Measurements from ENCODE around the gene CDKN3. TPM values are rescaled to one million over a fixed set of nuclear protein-coding genes. Genes with fewer than 3 reads are reported as not detected.
"Not testable (repeated sequence)": the region's sequence is repeated elsewhere in the genome, so short reads cannot be mapped to it uniquely, and the experiment has no call there.

The CDKN3 gene
- total RNA-seq, 2 donors from 2014 or later, result 19.1 to 59.5 TPM

DNA sequence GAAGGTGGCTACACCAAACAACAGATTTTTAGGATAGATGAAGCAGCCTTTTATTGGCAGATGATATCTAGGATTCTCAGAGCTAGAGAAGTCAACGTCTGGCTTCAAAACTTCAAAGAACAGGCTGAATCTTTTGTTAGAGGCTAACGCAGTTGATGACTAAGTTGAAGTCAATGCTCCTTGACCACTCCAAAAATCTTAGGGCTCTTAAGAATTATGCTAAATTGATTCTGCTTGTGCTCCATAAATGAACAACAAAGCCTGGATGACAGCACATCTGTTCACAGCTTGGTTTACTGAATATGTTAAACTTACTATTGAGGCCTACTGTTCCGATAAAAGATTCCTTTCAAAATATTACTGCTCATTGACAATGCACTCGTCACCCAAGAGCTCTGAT is 13.0 kb upstream of the CDKN3 start:
- Histone ChIP-seq H3K27me3 (no peaks in the 10 kb centered on the region), H3K9me3 (no peaks in the 10 kb centered on the region), H3K4me3 (no peak overlapping the region), H3K36me3 (no peaks in the 10 kb centered on the region), H3K9ac (ENCODE audit: low read depth in 2 of 2, low read length in 2 of 2) (no peak overlapping the region), H3K4me1 (no peaks in the 10 kb centered on the region), H3K27ac (no peak overlapping the region)
- intact Hi-C loops (cut with DNase I), result no loop called here
- no peak for DNase-seq
- TF ChIP-seq, protein P1, sequence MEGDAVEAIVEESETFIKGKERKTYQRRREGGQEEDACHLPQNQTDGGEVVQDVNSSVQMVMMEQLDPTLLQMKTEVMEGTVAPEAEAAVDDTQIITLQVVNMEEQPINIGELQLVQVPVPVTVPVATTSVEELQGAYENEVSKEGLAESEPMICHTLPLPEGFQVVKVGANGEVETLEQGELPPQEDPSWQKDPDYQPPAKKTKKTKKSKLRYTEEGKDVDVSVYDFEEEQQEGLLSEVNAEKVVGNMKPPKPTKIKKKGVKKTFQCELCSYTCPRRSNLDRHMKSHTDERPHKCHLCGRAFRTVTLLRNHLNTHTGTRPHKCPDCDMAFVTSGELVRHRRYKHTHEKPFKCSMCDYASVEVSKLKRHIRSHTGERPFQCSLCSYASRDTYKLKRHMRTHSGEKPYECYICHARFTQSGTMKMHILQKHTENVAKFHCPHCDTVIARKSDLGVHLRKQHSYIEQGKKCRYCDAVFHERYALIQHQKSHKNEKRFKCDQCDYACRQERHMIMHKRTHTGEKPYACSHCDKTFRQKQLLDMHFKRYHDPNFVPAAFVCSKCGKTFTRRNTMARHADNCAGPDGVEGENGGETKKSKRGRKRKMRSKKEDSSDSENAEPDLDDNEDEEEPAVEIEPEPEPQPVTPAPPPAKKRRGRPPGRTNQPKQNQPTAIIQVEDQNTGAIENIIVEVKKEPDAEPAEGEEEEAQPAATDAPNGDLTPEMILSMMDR (IDR thresholded peaks at IDR 0.05), result no peak

DNA sequence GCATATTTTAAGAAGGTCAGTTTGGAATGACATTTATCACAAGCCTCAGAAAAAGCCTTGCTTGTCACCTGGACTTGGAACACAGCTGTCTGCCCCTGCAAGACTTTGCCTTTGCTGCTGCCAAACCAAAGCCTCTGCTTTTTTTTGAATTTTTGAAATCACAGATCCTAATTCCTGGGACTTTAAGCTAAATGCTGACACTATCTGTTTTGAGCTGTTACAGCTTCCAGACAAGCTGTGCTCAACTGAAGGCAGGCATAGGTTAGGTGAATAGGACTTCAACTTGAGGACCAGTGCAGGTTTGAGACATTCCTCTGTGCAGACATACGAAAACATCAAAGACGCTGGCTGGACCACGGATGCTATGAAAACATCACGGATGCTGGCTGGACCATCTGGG is 11.3 kb upstream of the CDKN3 start:
- Histone ChIP-seq H3K27ac (no peak overlapping the region), H3K9ac (ENCODE audit: low read depth in 2 of 2, low read length in 2 of 2) (no peak overlapping the region), H3K27me3 (no peaks in the 10 kb centered on the region), H3K4me1 (no peaks in the 10 kb centered on the region), H3K36me3 (no peaks in the 10 kb centered on the region), H3K4me3 (no peak overlapping the region), H3K9me3 (no peaks in the 10 kb centered on the region)
- no peak for DNase-seq
- intact Hi-C loops (cut with DNase I), result no loop called here
- TF ChIP-seq, protein P1 (IDR thresholded peaks at IDR 0.05), result no peak

DNA sequence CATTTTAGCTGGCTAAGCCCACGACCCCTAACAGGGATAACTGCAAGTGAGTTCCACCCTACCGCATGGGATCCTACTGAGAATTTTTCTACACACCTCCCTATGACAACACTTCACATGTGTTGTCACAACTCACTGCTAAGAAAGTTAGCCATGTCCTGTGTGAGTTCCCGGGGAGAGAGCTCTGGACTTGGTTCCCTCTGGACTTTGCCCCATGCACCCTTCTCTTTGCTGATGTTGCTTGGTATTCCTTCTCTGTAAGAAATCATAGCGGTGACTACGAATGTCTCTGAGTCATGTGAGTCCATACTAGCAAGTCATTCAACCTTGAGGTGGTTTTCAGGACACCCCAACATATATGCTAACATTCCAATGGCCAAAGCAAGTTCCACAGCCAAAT is 9.5 kb upstream of the CDKN3 start:
- no peak for DNase-seq
- Histone ChIP-seq H3K4me1 (no peaks in the 10 kb centered on the region), H3K9ac (ENCODE audit: low read depth in 2 of 2, low read length in 2 of 2) (no peak overlapping the region), H3K36me3 (no peaks in the 10 kb centered on the region), H3K4me3 (no peak overlapping the region), H3K9me3 (no peaks in the 10 kb centered on the region), H3K27me3 (no peaks in the 10 kb centered on the region), H3K27ac (no peak overlapping the region)
- intact Hi-C loops (cut with DNase I), result no loop called here
- TF ChIP-seq, protein P1 (IDR thresholded peaks at IDR 0.05), result no peak

DNA sequence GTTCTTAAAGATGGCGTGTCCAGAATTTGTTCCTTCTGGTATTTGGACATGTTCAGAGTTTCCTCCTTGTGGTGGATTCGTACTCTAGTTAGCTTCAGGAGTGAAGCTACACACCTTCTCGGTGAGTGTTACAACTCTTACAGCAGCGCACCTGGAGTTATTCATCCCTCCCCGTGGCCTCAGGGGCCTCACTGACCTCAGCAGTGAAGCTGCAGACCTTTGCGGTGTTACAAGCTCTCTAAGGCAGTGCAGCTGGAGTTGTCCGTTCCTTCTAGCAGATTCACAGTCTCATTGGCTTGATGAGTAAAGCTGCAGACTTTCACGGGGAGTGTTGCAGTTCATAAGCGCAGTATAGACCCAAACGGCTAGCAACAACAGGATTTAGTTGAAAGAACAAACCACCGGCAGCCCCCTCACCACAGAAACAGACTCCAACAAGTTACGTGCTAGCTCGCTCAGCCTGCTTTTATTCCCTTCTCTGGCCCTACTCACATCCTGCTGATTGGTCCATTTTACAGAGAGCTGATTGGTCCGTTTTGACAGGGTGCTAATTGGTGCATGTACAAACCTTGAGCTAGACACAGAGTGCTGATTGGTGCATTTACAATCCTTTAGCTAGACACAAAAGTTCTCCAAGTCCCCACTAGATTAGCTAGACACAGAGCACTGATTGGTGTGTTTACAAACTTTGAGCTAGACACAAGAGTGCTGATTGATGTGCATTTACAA is 4.5 kb upstream of the CDKN3 start:
- Histone ChIP-seq H3K4me3 (no peak overlapping the region), H3K36me3 (no peaks in the 10 kb centered on the region), H3K9ac (ENCODE audit: low read depth in 2 of 2, low read length in 2 of 2) (no peak overlapping the region), H3K27me3 (no peaks in the 10 kb centered on the region), H3K9me3 (no peaks in the 10 kb centered on the region), H3K27ac (no peak overlapping the region), H3K4me1 (no peaks in the 10 kb centered on the region)
- TF ChIP-seq, protein P1 (IDR thresholded peaks at IDR 0.05), result no peak
- intact Hi-C loops (cut with DNase I), result no loop called here
- no peak for DNase-seq

DNA sequence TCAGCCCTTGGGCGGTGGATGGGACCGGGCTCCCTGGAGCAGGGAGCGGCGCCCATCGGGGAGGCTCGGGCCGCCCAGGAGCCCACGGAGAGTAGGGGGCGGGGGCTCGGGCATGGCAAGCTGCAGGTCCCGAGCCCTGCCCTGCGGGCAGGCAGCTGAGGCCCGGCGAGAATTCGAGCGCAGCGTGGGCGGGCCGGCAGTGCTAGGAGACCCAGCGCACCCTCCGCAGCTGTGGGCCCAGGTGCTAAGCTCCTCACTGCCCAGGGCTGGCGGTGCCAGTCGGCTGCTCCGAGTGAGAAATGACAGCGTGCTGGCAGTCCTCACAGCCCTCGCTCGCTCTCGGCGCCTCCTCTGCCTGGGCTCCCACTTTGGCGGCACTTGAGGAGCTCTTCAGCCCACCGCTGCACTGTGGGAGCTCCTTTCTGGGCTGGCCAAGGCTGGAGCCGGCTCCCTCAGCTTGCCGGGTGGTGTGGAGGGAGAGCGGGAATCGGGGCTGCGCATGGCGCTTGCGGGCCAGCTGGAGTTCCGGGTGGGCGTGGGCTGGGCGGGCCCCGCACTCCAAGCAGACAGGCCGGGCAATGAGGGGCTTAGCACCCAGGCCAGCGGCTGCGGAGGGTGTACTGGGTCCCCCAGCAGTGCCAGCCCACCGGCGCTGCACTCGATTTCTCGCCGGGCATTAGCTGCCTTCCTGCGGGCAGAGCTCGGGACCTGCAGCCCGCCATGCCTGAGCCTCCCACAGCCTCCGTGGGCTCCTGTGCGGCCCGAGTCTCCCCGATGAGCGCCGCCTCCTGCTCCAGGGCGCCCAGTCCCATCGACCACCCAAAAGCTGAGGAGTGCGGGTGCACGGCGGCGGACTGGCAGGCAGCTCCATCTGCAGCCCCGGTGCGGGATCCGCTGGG is 3.6 kb upstream of the CDKN3 start:
- H3K4me3 ChIP-seq; H3K27me3 ChIP-seq; DNase-seq; intact Hi-C loops (cut with DNase I); H3K9ac ChIP-seq (ENCODE audit: low read depth in 2 of 2, low read length in 2 of 2); H3K4me1 ChIP-seq; H3K36me3 ChIP-seq; H3K9me3 ChIP-seq; H3K27ac ChIP-seq: not testable (repeated sequence)

DNA sequence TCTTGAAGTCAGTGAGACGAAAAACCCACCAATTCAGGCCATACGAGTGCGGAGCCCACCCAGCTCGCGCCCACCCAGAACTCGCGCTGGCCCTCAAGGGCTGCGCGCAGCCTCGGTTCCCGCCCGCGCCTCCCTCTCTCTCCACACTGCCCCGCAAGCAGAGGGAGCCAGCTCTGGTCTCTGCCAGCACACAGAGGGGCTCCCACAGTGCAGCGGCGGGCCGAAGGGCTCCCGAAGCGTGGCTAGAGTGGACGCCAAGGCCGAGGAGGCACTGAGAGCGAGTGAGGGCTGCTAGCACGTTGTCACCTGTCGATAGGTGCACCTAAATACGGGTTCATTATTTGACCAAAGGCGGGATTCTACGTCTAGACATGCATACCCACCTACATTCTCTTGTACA is 2.2 kb upstream of the CDKN3 start:
- no peak overlapping the region for H3K9ac ChIP-seq (ENCODE audit: low read depth in 2 of 2, low read length in 2 of 2)
- H3K27me3 ChIP-seq, result no peaks in the 10 kb centered on the region
- H3K36me3 ChIP-seq, result no peaks in the 10 kb centered on the region
- no peak overlapping the region for H3K27ac ChIP-seq
- no peak overlapping the region for H3K4me3 ChIP-seq
- intact Hi-C loops (cut with DNase I), result no loop called here
- no peak for DNase-seq
- no peaks in the 10 kb centered on the region for H3K4me1 ChIP-seq
- TF ChIP-seq, protein P1 (IDR thresholded peaks at IDR 0.05), result no peak
- H3K9me3 ChIP-seq, result no peaks in the 10 kb centered on the region

Measured in colonic mucosa (tissue), 4 donors.